ENCODE results near the gene HPN. TPM values are rescaled to one million over a fixed set of nuclear protein-coding genes. Genes with fewer than 3 reads are reported as not detected.
A peak's percentile ranks its signal among the peaks of the same experiment; 100 is the strongest.

HPN gene
- total and polyA plus RNA-seq, 2 of the 13 experiments (the other 11 are each of a cell fraction or from before 2014, with no cell fraction given): 46.7 to 261 TPM

GRCh38 chr19:35040826-35041547, 534 bp upstream of the HPN start (continued):
- TF ChIP-seq KIAA2018 (CRISPR knock-in tag; IDR thresholded peaks at IDR 0.05; ENCODE audit: borderline replicate concordance): no peak
- 0 out of 2 replicates have a peak, but pooled peaks have one; percentile 29 for TF ChIP-seq EEA1 (CRISPR knock-in tag; IDR thresholded peaks at IDR 0.05; ENCODE audit: borderline replicate concordance)
- no peak for TF ChIP-seq ZNF530 (CRISPR knock-in tag; IDR thresholded peaks at IDR 0.05; ENCODE audit: low read depth)
- peak; percentile 95 for TF ChIP-seq KDM6A (CRISPR knock-in tag; IDR thresholded peaks at IDR 0.05; ENCODE audit: low read depth)
- TF ChIP-seq, protein P1, sequence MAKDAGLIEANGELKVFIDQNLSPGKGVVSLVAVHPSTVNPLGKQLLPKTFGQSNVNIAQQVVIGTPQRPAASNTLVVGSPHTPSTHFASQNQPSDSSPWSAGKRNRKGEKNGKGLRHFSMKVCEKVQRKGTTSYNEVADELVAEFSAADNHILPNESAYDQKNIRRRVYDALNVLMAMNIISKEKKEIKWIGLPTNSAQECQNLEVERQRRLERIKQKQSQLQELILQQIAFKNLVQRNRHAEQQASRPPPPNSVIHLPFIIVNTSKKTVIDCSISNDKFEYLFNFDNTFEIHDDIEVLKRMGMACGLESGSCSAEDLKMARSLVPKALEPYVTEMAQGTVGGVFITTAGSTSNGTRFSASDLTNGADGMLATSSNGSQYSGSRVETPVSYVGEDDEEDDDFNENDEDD (CRISPR knock-in tag; IDR thresholded peaks at IDR 0.05; ENCODE audit: borderline replicate concordance): peak; percentile 85; the same call in 1 of the 2 replicates
- TF ChIP-seq RBM22 (optimal IDR thresholded peaks at IDR 0.05; ENCODE audit: low read length): no peak
- peak; percentile 95 for TF ChIP-seq REPIN1 (CRISPR knock-in tag; IDR thresholded peaks at IDR 0.05; ENCODE audit: borderline replicate concordance, low read depth)
- peak; percentile 73; the same call in 1 of the 2 replicates for TF ChIP-seq RFXAP (CRISPR knock-in tag; IDR thresholded peaks at IDR 0.05; ENCODE audit: borderline replicate concordance)
- TF ChIP-seq KLF6 (CRISPR knock-in tag; IDR thresholded peaks at IDR 0.05): 0 out of 2 replicates have a peak, but pooled peaks have one; percentile 66
- TF ChIP-seq NFE2L2 (IDR thresholded peaks at IDR 0.05; ENCODE audit: low read length): no peak
- TF ChIP-seq, protein P2, sequence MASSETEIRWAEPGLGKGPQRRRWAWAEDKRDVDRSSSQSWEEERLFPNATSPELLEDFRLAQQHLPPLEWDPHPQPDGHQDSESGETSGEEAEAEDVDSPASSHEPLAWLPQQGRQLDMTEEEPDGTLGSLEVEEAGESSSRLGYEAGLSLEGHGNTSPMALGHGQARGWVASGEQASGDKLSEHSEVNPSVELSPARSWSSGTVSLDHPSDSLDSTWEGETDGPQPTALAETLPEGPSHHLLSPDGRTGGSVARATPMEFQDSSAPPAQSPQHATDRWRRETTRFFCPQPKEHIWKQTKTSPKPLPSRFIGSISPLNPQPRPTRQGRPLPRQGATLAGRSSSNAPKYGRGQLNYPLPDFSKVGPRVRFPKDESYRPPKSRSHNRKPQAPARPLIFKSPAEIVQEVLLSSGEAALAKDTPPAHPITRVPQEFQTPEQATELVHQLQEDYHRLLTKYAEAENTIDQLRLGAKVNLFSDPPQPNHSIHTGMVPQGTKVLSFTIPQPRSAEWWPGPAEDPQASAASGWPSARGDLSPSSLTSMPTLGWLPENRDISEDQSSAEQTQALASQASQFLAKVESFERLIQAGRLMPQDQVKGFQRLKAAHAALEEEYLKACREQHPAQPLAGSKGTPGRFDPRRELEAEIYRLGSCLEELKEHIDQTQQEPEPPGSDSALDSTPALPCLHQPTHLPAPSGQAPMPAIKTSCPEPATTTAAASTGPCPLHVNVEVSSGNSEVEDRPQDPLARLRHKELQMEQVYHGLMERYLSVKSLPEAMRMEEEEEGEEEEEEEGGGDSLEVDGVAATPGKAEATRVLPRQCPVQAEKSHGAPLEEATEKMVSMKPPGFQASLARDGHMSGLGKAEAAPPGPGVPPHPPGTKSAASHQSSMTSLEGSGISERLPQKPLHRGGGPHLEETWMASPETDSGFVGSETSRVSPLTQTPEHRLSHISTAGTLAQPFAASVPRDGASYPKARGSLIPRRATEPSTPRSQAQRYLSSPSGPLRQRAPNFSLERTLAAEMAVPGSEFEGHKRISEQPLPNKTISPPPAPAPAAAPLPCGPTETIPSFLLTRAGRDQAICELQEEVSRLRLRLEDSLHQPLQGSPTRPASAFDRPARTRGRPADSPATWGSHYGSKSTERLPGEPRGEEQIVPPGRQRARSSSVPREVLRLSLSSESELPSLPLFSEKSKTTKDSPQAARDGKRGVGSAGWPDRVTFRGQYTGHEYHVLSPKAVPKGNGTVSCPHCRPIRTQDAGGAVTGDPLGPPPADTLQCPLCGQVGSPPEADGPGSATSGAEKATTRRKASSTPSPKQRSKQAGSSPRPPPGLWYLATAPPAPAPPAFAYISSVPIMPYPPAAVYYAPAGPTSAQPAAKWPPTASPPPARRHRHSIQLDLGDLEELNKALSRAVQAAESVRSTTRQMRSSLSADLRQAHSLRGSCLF (CRISPR knock-in tag; IDR thresholded peaks at IDR 0.05; ENCODE audit: borderline replicate concordance): no peak
- no peak for TF ChIP-seq EZH2 (conservative IDR thresholded peaks at IDR 0.05; ENCODE audit: low read depth, low read length)
- peak; percentile 74 for TF ChIP-seq ZNF816 (CRISPR knock-in tag; IDR thresholded peaks at IDR 0.05; ENCODE audit: borderline replicate concordance)
